SK-N-MC (cell line): ENCODE measurements around the gene AVPI1.

Experiments used
- EZH2 ChIP-seq: fragments of 200-600 bp; sonication (generic); IDR thresholded peaks from one replicate; pipeline ENCODE4 v1.6.1; 2017; ENCODE audit warnings: antibody characterized with exemption
- FOXP2 ChIP-seq: optimal IDR thresholded peaks from 2 replicates; pipeline ENCODE3; 2011; ENCODE audit warnings: mild to moderate bottlenecking, moderate library complexity; ENCODE audit not compliant: insufficient read depth; ENCODE audit errors: extremely low read length, control extremely low read depth
- POLR2AphosphoS5 ChIP-seq: IDR thresholded peaks from 2 replicates; pipeline ENCODE4 v1.6.1; 2012; ENCODE audit warnings: mild to moderate bottlenecking, low read depth, low read length, borderline replicate concordance

GRCh38 chr10:97673736-97674525, 13.1 kb downstream of the AVPI1 start:
- TF ChIP-seq EZH2 = no peak
- no peak for TF ChIP-seq POLR2AphosphoS5
- TF ChIP-seq FOXP2 = no peak
